ENCODE data around the gene CCDC18. TPM values are rescaled to one million over a fixed set of nuclear protein-coding genes. Genes with fewer than 3 reads are reported as not detected.
"Not testable (repeated sequence)": the region's sequence is repeated elsewhere in the genome, so short reads cannot be mapped to it uniquely, and the experiment has no call there.

CCDC18 gene
- total RNA-seq, 2 experiments from 2014 or later = 46.5 to 59.0 TPM

- Histone ChIP-seq H3K4me3 (ENCODE audit: low read depth, low read length, poor library complexity, severe bottlenecking) (no peak overlapping the region), H3K9me2 (ENCODE audit: insufficient read depth, low read length) (no peaks in the 10 kb centered on the region), H2AFZ (ENCODE audit: low read length) (no peak overlapping the region), H3K27ac (ENCODE audit: low read depth, low read length, poor library complexity, severe bottlenecking) (no peak overlapping the region), H3K9me3 (ENCODE audit: low read length) (no peaks in the 10 kb centered on the region), H3K4me2 (ENCODE audit: low read length) (no peak overlapping the region), H4K20me1 (ENCODE audit: insufficient read depth, low read length) (peaks cover 4% of the 10 kb centered on the region; the same call in 1 of the 2 replicates), H3K4me1 (ENCODE audit: insufficient read depth, low read length, poor library complexity, severe bottlenecking) (no peaks in the 10 kb centered on the region), H3K36me3 (ENCODE audit: insufficient read depth, low read length) (peaks cover 72% of the 10 kb centered on the region), H3K79me2 (ENCODE audit: insufficient read depth, low read depth, low read length) (peaks cover 56% of the 10 kb centered on the region)
- intact Hi-C loops (cut with micrococcal nuclease; ENCODE audit: unreplicated experiment) = no loop called here
- ChIA-PET POLR2A (interaction anchor here (0.6 to 1.5 kb wide), 4 partner anchors 10 to 55 kb away, joined by 3 to 5 read pairs (median 4); no protein-coding TSS in a partner anchor), CTCF (ENCODE audit: unreplicated experiment) (no interaction called here)
- DNase-seq (ENCODE audit: low spot score) = no peak
- TF ChIP-seq CTCF (conservative IDR thresholded peaks at IDR 0.05; ENCODE audit: low read length) (no peak), EZH2phosphoT487 (IDR thresholded peaks at IDR 0.05; ENCODE audit: borderline replicate concordance, low read depth, low read length) (no peak)
- no TSS peak for BruUV-seq (replicated peaks)
These were observed 21.2 kb upstream of the CCDC18 start for GRCh38 chr1:93159337-93159736.

GRCh38 chr1:93163314-93163713 lies 17.2 kb upstream of the CCDC18 start:
- H3K4me3 ChIP-seq (ENCODE audit: low read depth, low read length, poor library complexity, severe bottlenecking); H3K4me2 ChIP-seq (ENCODE audit: low read length); H4K20me1 ChIP-seq (ENCODE audit: insufficient read depth, low read length); H2AFZ ChIP-seq (ENCODE audit: low read length); BruUV-seq (replicated peaks); intact Hi-C loops (cut with micrococcal nuclease; ENCODE audit: unreplicated experiment); DNase-seq (ENCODE audit: low spot score); CTCF ChIA-PET (ENCODE audit: unreplicated experiment); H3K4me1 ChIP-seq (ENCODE audit: insufficient read depth, low read length, poor library complexity, severe bottlenecking); H3K27ac ChIP-seq (ENCODE audit: low read depth, low read length, poor library complexity, severe bottlenecking); H3K9me2 ChIP-seq (ENCODE audit: insufficient read depth, low read length): not testable (repeated sequence)
- H3K79me2 ChIP-seq (ENCODE audit: insufficient read depth, low read depth, low read length) = peaks cover 87% of the 10 kb centered on the region
- peaks cover 69% of the 10 kb centered on the region for H3K36me3 ChIP-seq (ENCODE audit: insufficient read depth, low read length)
- POLR2A ChIA-PET = interaction anchor here (0.5 to 0.8 kb wide), 2 partner anchors 13 to 41 kb away, joined by 3 to 5 read pairs; no protein-coding TSS in a partner anchor
- peaks cover 24% of the 10 kb centered on the region; the same call in 1 of the 2 replicates for H3K9me3 ChIP-seq (ENCODE audit: low read length)

- Histone ChIP-seq H3K4me3 (ENCODE audit: low read depth, low read length, poor library complexity, severe bottlenecking) (no peak overlapping the region), H3K4me1 (ENCODE audit: insufficient read depth, low read length, poor library complexity, severe bottlenecking) (no peaks in the 10 kb centered on the region), H4K20me1 (ENCODE audit: insufficient read depth, low read length) (peaks cover 4% of the 10 kb centered on the region; the same call in 1 of the 2 replicates), H2AFZ (ENCODE audit: low read length) (no peak overlapping the region), H3K9me2 (ENCODE audit: insufficient read depth, low read length) (no peaks in the 10 kb centered on the region), H3K36me3 (ENCODE audit: insufficient read depth, low read length) (peaks cover 68% of the 10 kb centered on the region), H3K9me3 (ENCODE audit: low read length) (peaks cover 31% of the 10 kb centered on the region; the same call in 1 of the 2 replicates), H3K4me2 (ENCODE audit: low read length) (no peak overlapping the region), H3K27ac (ENCODE audit: low read depth, low read length, poor library complexity, severe bottlenecking) (no peak overlapping the region), H3K79me2 (ENCODE audit: insufficient read depth, low read depth, low read length) (peaks cover 92% of the 10 kb centered on the region)
- POLR2A ChIA-PET = interaction anchor here (0.7 to 2.1 kb wide), 5 partner anchors 9 to 143 kb away, joined by 3 to 6 read pairs (median 3); no protein-coding TSS in a partner anchor
- CTCF ChIA-PET (ENCODE audit: unreplicated experiment) = no interaction called here
- DNase-seq (ENCODE audit: low spot score) = no peak
- TF ChIP-seq CTCF (conservative IDR thresholded peaks at IDR 0.05; ENCODE audit: low read length) (no peak), EZH2phosphoT487 (IDR thresholded peaks at IDR 0.05; ENCODE audit: borderline replicate concordance, low read depth, low read length) (no peak)
- no TSS peak for BruUV-seq (replicated peaks)
- intact Hi-C loops (cut with micrococcal nuclease; ENCODE audit: unreplicated experiment) = no loop called here
These were observed 15.7 kb upstream of the CCDC18 start for GRCh38 chr1:93164816-93165215.

GRCh38 chr1:93165895-93166294 lies 14.6 kb upstream of the CCDC18 start:
- intact Hi-C loops (cut with micrococcal nuclease; ENCODE audit: unreplicated experiment); H4K20me1 ChIP-seq (ENCODE audit: insufficient read depth, low read length); H3K4me2 ChIP-seq (ENCODE audit: low read length); H3K4me3 ChIP-seq (ENCODE audit: low read depth, low read length, poor library complexity, severe bottlenecking); H2AFZ ChIP-seq (ENCODE audit: low read length); BruUV-seq (replicated peaks); H3K4me1 ChIP-seq (ENCODE audit: insufficient read depth, low read length, poor library complexity, severe bottlenecking); DNase-seq (ENCODE audit: low spot score); H3K9me2 ChIP-seq (ENCODE audit: insufficient read depth, low read length); H3K27ac ChIP-seq (ENCODE audit: low read depth, low read length, poor library complexity, severe bottlenecking); CTCF ChIA-PET (ENCODE audit: unreplicated experiment): not testable (repeated sequence)
- Histone ChIP-seq H3K79me2 (ENCODE audit: insufficient read depth, low read depth, low read length) (peaks cover 99% of the 10 kb centered on the region), H3K9me3 (ENCODE audit: low read length) (peaks cover 31% of the 10 kb centered on the region; the same call in 1 of the 2 replicates), H3K36me3 (ENCODE audit: insufficient read depth, low read length) (peaks cover 73% of the 10 kb centered on the region)
- POLR2A ChIA-PET = interaction anchor here (2.1 kb wide), 1 partner anchor 8 kb away, joined by 6 read pairs; no protein-coding TSS in a partner anchor

Measured in OCI-LY7 (cell line).